ENCODE data around the gene TMEM41B.
"Not testable (repeated sequence)": the region's sequence is repeated elsewhere in the genome, so short reads cannot be mapped to it uniquely, and the experiment has no call there.

TMEM41B gene

DNA sequence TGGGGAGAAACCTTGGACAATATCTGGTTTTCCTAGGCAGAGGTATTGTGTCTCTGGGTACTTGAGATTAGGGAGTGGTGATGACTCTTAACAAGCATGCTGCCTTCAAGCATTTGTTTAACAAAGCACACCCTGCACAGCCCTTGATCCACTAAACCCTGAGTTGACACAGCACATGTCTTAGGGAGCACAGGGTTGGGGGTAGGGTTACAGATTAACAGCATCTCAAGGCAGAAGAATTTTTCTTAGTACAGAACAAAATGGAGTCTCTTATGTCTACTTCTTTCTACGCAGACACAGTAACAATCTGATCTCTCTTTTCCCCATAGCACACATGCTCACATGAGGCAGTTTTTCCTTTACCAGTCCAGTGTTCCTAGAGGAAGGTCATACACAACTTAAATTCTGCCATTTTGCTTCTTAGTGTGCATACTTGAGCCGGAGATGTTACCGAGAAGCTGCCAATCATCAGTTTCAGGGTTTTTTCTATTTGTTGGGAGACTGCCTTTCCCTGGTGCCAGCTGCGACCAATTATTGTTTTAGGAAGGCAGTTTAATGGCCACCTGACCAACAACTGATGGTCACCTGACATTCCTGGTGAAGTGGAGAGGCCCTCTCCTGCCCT, 5.1 kb upstream of the TMEM41B start:
- not testable (repeated sequence) for H3K9me3 Mint-ChIP-seq; H3K36me3 Mint-ChIP-seq (ENCODE audit: insufficient read depth); H3K27ac Mint-ChIP-seq; ATAC-seq (replicated peaks); DNase-seq; H3K4me1 Mint-ChIP-seq (ENCODE audit: low read depth in 2 of 2); H3K4me3 Mint-ChIP-seq
- H3K27me3 Mint-ChIP-seq: peaks cover 31 to 40% of the 10 kb centered on the region in 2 donors

DNA sequence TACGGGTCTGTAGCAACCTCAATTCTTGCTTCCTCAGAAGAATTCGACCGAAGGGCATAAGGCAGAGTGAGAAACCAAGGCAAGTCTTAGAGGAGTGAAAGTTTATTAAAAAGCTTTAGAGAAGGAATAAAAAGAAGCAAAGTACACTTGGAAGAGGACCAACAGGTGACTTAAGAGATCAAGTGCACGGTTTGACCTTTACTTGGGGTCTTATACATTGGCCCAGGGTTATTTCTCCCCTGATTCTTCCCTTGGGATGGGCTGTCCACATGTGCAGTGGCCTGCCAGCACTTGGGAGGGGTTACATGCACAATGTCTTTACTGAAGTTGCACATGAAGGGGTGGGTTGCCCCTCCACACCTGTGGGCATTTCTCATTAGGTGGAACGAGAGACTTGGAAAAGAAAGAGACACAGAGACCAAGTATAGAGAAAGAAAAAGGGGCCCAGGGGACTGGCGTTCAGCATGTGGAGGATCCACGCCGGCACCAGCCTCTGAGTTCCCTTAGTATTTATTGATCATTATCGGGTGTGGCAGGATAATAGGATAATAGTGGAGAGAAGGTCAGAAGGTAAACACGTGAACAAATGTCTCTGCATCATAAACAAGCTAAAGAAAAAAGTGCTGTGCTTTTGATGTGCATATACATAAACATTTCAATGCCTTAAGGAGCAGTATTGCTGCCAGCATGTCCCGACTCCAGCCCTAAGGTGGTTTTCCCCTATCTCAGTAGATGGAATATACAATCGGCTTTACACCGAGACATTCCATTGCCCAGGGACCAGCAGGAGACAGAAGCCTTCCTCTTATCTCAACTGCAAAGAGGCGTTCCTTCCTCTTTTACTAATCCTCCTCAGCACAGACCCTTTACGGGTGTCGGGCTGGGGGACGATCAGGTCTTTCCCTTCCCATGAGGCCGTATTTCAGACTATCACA, 4.3 kb upstream of the TMEM41B start:
- peaks cover 13% of the 10 kb centered on the region for H3K36me3 Mint-ChIP-seq (ENCODE audit: insufficient read depth)

DNA sequence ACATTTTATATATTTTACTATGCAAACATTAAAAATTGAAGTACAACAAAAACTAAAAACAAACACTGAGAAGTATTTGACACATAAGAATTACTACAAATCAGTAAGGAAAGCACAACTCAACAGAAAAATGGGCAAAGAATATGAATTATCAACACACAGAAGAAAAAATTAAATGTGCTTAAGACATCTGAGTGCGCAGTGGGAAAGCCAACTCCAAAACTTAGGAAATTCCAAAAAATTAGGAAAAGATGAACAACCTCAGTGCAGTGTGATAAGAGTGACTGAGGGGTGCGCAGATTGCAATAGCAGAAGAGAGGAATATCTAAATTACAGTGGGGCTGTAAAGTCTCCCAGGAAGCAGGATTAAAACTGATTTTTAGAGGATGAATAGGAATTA, 1.9 kb upstream of the TMEM41B start:
- peaks cover 17 to 26% of the 10 kb centered on the region in 2 donors for H3K4me1 Mint-ChIP-seq (ENCODE audit: low read depth in 2 of 2)
- H3K36me3 Mint-ChIP-seq (ENCODE audit: insufficient read depth): peaks cover 16% of the 10 kb centered on the region
- no peak for ATAC-seq (replicated peaks)
- H3K4me3 Mint-ChIP-seq: no peak overlapping the region
- H3K27ac Mint-ChIP-seq: no peak overlapping the region
- no peak for DNase-seq
- no peaks in the 10 kb centered on the region for H3K9me3 Mint-ChIP-seq
- H3K27me3 Mint-ChIP-seq: peaks cover 22 to 40% of the 10 kb centered on the region in 2 donors

More for the DNA sequence above, 4.3 kb upstream of the TMEM41B start:
- ATAC-seq (replicated peaks); H3K9me3 Mint-ChIP-seq; H3K4me1 Mint-ChIP-seq (ENCODE audit: low read depth in 2 of 2); H3K4me3 Mint-ChIP-seq; DNase-seq; H3K27ac Mint-ChIP-seq: not testable (repeated sequence)
- H3K27me3 Mint-ChIP-seq: peaks cover 31 to 40% of the 10 kb centered on the region in 2 donors

DNA sequence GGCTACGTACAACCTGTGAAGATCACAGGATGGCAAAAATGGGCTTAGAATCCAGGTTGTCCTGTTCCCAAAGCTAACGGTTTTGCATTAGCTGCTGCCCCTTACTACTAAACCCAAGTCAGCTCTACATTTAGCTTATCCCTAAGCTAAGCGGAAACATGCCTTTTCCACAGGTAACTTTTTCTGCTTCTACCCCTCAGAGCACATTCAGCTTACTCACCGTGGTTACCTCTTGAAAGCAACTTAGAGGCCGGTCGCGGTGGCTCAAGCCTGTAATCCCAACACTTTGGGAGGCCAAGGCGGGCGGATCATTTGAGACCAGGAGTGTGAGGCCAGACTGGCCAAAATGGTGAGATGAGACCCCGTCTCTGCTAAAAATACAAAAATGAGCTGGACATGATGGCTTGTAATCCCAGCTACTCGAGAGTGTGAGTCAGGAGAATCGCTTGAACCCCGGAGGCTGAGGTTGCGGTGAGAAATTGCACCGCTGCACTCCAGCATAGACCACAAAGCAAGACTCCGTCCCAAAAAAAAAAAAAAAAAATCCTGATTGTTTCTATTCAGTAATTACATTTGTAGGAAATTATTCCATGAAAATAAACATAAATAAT, 790 bp upstream of the TMEM41B start:
- Mint-ChIP-seq H3K9me3 (no peaks in the 10 kb centered on the region), H3K27ac (peak overlapping the region; percentile 99 to 100), H3K36me3 (ENCODE audit: insufficient read depth) (peaks cover 16% of the 10 kb centered on the region), H3K4me1 (ENCODE audit: low read depth in 2 of 2) (peaks cover 24 to 34% of the 10 kb centered on the region in 2 donors), H3K27me3 (peaks cover 20 to 34% of the 10 kb centered on the region in 2 donors), H3K4me3 (peak overlapping the region; percentile 100)
- no peak for ATAC-seq (replicated peaks)
- DNase-seq: no peak

DNA sequence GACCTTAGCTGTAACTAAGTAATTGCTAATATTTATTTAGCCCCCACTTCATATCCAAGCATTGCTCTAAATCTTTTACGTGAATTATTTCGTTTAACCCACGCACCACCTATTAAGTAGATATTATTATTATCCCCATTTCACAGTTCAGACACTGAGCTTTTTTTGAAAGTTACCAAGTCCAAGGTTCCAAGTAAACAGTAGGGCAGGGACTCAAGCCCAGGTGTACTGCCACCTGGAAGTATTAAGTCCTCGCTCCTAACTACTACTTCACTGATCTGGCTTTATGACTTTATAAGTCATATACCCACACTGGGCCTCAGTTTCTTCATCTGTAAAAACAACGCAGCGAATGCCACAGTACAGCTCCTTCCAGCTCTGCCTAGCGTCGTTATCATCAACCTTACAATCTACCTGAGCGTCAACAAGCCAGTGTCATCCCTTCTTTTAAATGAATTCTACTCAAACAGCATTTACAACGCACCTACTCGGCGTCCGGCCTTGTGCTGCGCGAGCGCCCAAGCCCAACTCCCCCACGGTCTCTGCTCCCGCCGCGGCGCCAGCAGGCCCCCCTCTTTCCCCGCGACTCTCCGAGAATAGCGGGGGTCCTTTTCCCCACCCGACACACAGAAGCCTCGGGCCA, 624 bp downstream of the TMEM41B start:
- DNase-seq (peak in 1 of 3 experiments; percentile 9), ATAC-seq (replicated peaks) (peak; percentile 6)
- Mint-ChIP-seq H3K27ac (peak overlapping the region; percentile 99 to 100), H3K9me3 (no peaks in the 10 kb centered on the region), H3K27me3 (peaks cover 15 to 20% of the 10 kb centered on the region in 2 donors), H3K4me3 (peak overlapping the region; percentile 100), H3K36me3 (ENCODE audit: insufficient read depth) (peaks cover 16% of the 10 kb centered on the region), H3K4me1 (ENCODE audit: low read depth in 2 of 2) (peaks cover 24 to 38% of the 10 kb centered on the region in 2 donors)

DNA sequence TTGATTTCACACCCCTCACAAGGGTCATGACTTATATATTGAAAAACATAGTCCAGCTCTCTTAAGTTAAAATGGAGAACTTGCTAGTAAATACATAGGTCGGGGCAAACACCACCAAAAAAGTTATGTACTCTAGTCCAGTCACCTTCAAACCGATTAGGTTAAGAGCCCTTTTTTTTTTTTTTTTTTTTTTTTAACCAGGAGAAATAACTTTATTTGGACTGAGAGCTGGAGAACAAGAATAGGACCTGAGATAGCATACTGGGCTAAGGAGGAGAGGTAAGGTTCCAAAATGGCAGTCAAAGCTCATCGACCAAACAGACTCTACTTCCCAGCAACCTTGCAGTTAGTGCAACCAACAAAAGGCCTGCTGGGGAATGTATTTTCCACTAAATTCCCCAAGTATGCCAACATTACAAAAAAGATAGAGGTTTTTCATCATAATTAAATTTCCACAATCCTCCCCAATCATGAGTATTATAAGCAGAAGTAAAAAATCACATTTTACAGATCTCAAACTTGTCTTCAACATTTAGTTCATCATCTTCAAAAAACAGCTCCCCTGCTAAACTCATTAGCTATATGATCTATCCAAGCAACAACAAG, 3.8 kb downstream of the TMEM41B start:
- ATAC-seq (replicated peaks) (no peak), DNase-seq (no peak)
- Mint-ChIP-seq H3K27me3 (no peaks in the 10 kb centered on the region), H3K4me1 (ENCODE audit: low read depth in 2 of 2) (peaks cover 32 to 50% of the 10 kb centered on the region in 2 donors), H3K36me3 (ENCODE audit: insufficient read depth) (peaks cover 13% of the 10 kb centered on the region), H3K27ac (peak overlapping the region in 1 of 2 donors; percentile 49), H3K4me3 (peak overlapping the region in 1 of 2 donors; percentile 16), H3K9me3 (no peaks in the 10 kb centered on the region)

DNA sequence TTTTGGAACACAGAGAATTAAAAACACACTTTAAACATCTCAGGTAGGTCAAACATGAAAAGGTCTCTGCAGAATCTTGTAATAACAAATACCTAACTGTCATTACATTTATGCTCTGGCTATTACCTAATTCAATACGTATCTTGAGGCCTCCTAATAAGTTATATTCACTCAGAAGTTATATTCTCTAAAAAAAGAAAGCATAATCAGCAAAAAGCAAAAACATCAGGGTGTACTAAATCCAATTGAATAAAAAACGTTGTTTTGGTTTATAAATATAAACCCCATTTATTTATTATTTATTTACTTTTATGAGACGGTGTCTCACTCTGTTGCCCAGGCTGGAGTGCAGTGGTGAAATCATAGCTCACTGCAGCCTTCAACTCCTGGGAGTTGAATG, 10.2 kb downstream of the TMEM41B start:
- ATAC-seq (replicated peaks) (no peak), DNase-seq (no peak)
- no peaks in the 10 kb centered on the region for H3K9me3 Mint-ChIP-seq
- H3K4me1 Mint-ChIP-seq (ENCODE audit: low read depth in 2 of 2): peaks cover 11 to 22% of the 10 kb centered on the region in 2 donors
- no peak overlapping the region for H3K27ac Mint-ChIP-seq
- H3K4me3 Mint-ChIP-seq: no peak overlapping the region
- no peaks in the 10 kb centered on the region for H3K36me3 Mint-ChIP-seq (ENCODE audit: insufficient read depth)
- H3K27me3 Mint-ChIP-seq: no peaks in the 10 kb centered on the region

DNA sequence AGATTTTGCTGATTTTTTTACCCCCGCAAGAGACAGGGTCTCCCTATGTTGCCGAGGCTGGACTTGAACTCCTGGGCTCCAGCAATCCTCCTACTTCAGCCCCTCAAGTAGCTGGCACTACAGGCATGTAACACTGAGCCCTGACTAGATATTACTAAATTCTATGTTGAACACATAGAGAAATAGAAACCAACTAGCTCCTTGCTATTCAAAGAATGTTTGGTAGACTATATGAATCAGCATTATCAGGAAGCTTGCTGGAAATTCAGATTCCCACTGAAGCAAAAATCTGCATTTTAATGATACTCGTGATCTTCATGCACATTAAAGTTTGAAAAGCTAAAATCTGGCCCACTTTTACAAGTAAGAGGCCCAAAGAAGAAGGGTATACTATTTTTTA, 11.9 kb downstream of the TMEM41B start:
- Mint-ChIP-seq H3K27me3 (no peaks in the 10 kb centered on the region), H3K36me3 (ENCODE audit: insufficient read depth) (peaks cover 15% of the 10 kb centered on the region), H3K27ac (no peak overlapping the region), H3K4me1 (ENCODE audit: low read depth in 2 of 2) (peaks cover 7 to 15% of the 10 kb centered on the region in 2 donors), H3K9me3 (no peaks in the 10 kb centered on the region), H3K4me3 (no peak overlapping the region)
- ATAC-seq (replicated peaks) (no peak), DNase-seq (no peak)

DNA sequence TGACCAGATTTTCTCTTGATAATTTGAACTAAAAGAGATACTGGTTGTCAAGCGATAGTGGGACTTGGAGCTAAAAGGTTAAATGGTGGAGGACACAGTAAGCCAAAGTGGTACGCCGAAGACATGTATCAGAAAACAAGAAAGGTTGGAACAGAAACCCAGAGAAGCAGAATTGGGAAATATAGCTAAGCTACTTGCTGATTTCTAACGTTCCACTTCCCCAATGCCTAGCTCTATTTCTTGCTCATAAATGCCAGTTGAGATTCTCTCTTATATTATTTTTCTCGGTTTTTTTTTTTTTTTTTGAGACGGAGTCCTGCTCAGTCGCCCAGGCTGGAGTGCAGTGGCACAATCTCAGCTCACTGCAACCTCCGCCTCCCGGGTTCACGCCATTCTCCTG, 12.7 kb downstream of the TMEM41B start:
- no peak for DNase-seq
- Mint-ChIP-seq H3K36me3 (ENCODE audit: insufficient read depth) (peaks cover 15% of the 10 kb centered on the region), H3K4me3 (no peak overlapping the region), H3K27me3 (no peaks in the 10 kb centered on the region), H3K27ac (no peak overlapping the region), H3K9me3 (no peaks in the 10 kb centered on the region), H3K4me1 (ENCODE audit: low read depth in 2 of 2) (peaks cover 3 to 11% of the 10 kb centered on the region in 2 donors)
- ATAC-seq (replicated peaks): no peak

DNA sequence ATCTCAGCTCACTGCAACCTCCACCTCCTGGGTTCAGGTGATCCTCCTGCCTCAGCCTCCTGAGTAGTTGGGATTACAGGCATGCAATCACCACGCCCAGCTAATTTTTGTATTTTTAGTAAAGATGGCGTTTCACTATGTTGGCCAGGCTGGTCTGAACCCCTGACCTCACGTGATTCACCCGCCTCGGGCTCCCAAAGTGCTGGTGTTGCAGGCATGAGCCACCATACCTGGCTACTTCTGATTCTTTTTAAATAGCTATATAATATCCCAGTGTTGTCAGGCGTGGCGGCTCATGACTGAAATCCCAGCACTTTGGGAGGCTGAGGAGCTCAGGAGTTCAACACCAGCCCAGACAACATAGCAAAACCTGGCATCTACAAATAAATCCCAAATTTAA, 20.7 kb downstream of the TMEM41B start:
- H3K36me3 Mint-ChIP-seq (ENCODE audit: insufficient read depth): peaks cover 24% of the 10 kb centered on the region

DNA sequence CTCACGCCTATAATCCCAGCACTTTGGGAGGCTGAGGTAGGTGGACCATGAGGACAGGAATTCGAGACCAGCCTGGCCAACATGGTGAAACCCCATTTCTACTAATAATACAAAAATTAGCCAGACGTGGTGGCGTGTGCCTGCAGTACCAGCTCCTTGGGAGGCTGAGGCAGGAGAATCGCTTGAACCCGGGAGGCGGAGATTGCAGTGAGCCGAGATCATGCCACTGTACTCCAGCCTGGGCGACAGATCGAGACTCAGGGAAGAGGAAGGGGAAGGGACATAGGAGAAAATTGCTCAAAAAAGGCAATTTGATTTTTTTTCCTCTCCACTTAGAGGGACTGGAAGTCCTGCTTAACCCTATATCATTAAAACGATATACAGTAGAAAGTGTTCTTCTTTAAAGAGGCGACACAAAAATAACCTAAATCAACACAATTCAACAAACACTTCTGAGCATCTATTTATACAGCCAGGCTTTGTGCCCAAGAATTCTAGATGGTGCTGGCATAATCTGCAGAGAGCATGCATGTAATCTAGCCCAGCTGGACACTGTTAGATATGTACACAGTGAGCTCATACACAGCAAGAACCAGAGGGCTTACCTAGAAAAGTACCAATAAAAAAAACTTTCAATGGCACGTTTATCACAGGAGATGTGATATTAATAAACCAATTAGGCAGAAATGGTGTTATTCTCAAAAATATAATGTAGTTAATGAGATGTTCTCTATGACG, 28.4 kb downstream of the TMEM41B start:
- no peaks in the 10 kb centered on the region for H3K9me3 Mint-ChIP-seq
- ATAC-seq (replicated peaks): no peak
- no peak overlapping the region for H3K27ac Mint-ChIP-seq
- H3K4me3 Mint-ChIP-seq: no peak overlapping the region
- H3K27me3 Mint-ChIP-seq: no peaks in the 10 kb centered on the region
- no peak for DNase-seq
- peaks cover 0 to under 1% of the 10 kb centered on the region in 2 donors for H3K4me1 Mint-ChIP-seq (ENCODE audit: low read depth in 2 of 2)
- H3K36me3 Mint-ChIP-seq (ENCODE audit: insufficient read depth): peaks cover 36% of the 10 kb centered on the region

More for the DNA sequence above, 20.7 kb downstream of the TMEM41B start:
- Mint-ChIP-seq H3K4me3 (no peak overlapping the region), H3K4me1 (ENCODE audit: low read depth in 2 of 2) (no peaks in the 10 kb centered on the region), H3K27me3 (no peaks in the 10 kb centered on the region), H3K9me3 (no peaks in the 10 kb centered on the region), H3K27ac (no peak overlapping the region)
- no peak for ATAC-seq (replicated peaks)
- DNase-seq: no peak

DNA sequence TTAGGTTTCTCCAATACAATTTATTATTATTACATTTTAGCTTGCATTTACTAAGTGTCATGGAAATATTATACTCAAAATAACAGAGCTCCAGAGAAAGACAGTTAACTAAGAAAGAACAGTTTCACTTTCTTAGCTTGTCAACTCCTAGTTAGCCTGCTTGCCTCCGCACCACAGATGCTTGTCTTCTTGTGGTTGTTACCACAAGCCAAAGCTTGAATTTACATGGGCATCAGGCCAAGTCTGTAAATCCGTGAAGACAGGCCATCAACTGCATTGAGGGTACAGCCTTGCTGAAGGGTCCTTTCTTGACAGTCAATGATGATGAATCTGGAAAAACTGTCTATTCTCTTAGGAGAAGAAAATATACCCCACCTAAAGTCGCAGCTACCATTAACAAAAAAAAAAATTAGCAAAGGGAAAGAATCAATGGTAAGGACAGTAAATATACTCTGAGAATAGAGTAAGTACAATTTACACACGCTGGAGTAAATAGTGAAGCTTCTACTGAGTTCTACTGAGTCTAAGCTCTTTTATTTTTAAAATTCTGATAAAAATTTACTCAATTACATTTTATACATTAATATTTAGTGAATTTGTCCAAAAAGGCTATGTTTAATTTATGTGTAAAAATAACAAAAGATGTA, 33.6 kb downstream of the TMEM41B start:
- H3K4me1 Mint-ChIP-seq (ENCODE audit: low read depth in 2 of 2): peaks cover 4 to 15% of the 10 kb centered on the region in 2 donors
- DNase-seq (peak; percentile 39 to 41 (median 39)), ATAC-seq (replicated peaks) (peak; percentile 98)
- H3K27ac Mint-ChIP-seq: peak overlapping the region; percentile 64 to 85
- H3K36me3 Mint-ChIP-seq (ENCODE audit: insufficient read depth): peaks cover 33% of the 10 kb centered on the region
- peak overlapping the region; percentile 60 to 63 for H3K4me3 Mint-ChIP-seq
- no peaks in the 10 kb centered on the region for H3K27me3 Mint-ChIP-seq
- no peaks in the 10 kb centered on the region for H3K9me3 Mint-ChIP-seq

Measured in effector memory CD8-positive, alpha-beta T cell (primary cell).